Cerebellar nuclear complex (tissue), 1 donor: ENCODE results near the gene SLC6A1.

Experiments
- DNase-seq, 2 experiments: peaks; one replicate each; lab custom pipeline; 2025; lab: John Stamatoyannopoulos, UW

SLC6A1 gene

GRCh38 chr3:10970306-10970960, 22.1 kb upstream of the SLC6A1 start:
- no peak for DNase-seq

- no peak for DNase-seq
Observed at GRCh38 chr3:10972072-10972782, 20.3 kb upstream of the SLC6A1 start.

- no peak for DNase-seq
Observed at GRCh38 chr3:10973046-10973595, 19.4 kb upstream of the SLC6A1 start.

GRCh38 chr3:10974131-10974530, 18.4 kb upstream of the SLC6A1 start:
- no peak for DNase-seq

- DNase-seq, result no peak
Observed at GRCh38 chr3:10974746-10975375, 17.7 kb upstream of the SLC6A1 start.

DNA sequence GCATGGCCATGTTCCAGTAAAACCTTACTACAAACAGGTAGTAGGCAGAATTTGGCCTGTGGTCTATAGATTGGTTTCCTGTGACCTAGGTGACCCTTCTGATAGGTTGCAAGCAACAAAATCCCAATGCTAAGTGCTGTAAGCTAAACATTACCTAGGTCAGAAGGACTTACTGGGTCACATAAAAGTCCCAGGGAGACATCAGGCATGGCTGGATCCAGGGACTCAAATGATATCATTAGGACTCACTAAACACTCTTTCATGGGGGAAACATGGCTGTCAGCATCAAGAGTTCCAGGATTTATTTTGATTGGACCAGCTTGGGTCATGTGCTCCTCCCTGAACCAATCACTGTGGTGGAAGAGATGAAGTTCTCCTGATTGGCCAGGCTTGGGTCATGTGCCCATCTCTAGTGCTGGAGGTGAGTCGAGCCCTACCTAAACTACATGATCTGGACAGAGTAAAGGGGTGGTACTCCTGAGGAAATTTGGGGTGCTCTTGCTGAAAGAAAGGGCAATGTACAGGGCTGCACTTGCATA, 16.8 kb upstream of the SLC6A1 start:
- no peak for DNase-seq

DNA sequence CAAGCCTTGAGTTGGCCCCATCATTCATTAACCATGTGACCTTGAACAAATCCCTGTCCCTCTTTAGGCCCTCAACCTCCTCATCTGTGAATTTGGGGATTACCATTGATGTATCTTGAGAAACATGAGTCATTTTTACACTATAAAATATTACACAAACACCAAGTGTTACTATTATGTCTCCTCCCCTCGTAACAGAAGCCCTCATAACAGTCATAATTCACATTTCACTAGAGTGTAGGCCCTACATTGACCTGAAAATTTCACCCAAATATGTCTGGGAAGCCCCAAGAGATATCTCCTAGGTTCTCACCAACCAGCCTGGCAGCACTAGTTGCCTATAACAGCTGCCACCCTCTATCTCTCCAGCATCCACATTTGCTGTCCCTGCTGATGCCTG, 15.8 kb upstream of the SLC6A1 start:
- no peak for DNase-seq

DNA sequence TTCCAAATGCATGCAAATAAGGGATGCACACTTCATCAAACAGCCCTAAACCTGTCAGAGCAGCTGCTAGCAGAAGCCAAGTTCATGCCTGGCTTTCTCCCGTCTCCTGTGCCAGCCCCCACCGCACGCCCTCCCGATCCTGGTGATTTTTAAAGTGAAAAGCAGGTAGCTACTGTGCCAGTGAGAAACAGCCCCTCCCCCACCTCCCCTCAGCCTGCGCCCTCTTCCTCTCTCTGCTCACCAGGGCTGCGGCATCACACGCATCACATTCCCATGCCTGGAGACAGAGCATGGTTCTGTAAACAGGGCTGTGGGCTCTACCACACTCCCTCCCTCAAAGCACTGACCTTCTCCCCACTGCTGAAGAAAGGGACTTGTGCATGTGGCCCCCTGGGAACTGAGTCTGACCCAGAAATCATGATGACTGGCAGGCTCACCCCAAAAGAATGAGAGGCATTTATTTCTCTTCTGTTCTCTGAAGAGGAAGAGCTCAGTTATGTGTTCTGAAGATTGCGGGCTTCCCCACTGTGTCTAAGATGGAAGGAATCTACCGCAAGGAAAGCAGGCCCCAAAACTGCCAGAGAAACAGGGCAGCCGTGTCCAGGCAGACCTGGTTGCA, 14.5 kb upstream of the SLC6A1 start:
- DNase-seq, result no peak

DNA sequence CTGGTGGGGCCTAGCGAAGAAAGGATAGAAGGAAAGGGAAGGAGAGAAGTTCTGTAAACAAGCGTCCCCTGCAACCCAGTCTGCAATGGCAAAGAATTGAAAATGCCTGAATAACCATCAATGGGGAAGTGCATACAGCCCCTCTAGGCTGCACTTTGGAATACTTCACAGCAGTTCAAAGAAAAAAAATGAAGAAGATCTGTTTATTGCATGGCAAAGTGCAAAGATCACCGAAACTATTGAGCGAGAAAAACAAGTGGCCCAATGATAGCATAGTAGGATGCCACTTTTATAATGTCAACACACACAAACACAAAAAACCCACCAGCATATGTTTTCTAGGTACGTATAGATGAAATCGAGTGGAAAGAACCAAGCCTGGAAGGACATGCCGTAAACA, 13.6 kb upstream of the SLC6A1 start:
- DNase-seq, result no peak

DNA sequence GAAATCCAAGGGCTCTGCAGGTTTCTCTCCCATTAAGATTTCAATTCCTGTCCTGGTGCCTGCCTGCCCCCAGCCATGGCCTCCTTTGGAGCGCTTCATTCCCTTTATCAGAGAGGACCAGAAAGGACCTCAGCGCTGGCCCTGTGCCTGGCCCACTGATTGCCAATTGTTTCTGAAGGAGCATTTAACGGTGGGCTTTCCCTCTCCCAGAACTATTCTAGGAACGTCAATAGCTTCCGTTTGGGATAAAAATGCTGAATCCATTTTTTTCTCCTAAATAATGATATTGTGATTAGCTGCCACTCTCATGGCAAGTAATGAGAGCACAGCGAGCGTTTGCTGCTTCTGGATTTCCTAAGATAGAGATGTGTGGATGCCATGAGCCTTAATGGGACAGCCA, 12.2 kb upstream of the SLC6A1 start:
- DNase-seq, result no peak

GRCh38 chr3:10981031-10981430, 11.5 kb upstream of the SLC6A1 start:
- no peak for DNase-seq

- no peak for DNase-seq
Observed at GRCh38 chr3:10981961-10982360, 10.6 kb upstream of the SLC6A1 start.

- no peak for DNase-seq
Observed at GRCh38 chr3:10982782-10983181, 9.8 kb upstream of the SLC6A1 start.

DNA sequence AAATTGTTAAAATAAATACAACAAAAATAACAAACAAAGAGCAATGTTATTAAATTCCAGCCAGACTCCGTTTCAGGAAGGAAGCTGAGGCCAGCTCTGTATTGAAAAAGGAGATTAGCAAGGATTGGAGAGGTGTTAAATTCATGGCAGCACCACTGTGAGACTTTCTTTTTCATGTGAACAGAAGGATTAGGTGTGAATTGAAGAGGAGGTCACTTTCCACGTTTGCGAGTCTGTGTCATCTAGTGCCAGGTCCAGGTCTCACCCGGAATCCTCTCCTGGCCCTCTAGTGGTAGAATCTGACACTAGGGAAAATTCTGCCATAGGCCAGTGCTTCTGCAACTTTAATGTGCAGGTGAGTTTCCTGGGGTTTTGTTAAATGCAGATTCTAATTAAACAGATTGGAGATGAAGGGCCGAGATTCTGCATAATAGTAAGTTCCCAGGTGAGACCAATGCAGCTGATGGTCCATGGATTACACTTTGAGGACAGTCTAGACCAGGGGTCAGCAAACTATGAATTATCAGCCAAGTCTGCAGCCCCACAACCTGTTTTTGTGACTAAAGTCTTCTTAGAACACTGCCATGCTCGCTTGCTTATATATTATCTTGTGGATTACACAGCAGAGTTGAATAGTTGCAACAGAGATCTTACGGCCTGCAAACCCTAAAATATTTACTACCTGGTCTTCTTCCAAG, 9.2 kb upstream of the SLC6A1 start:
- peak in 1 of 2 experiments; percentile 5 for DNase-seq

- DNase-seq, result no peak
Observed at GRCh38 chr3:10984371-10984896, 8.1 kb upstream of the SLC6A1 start.

DNA sequence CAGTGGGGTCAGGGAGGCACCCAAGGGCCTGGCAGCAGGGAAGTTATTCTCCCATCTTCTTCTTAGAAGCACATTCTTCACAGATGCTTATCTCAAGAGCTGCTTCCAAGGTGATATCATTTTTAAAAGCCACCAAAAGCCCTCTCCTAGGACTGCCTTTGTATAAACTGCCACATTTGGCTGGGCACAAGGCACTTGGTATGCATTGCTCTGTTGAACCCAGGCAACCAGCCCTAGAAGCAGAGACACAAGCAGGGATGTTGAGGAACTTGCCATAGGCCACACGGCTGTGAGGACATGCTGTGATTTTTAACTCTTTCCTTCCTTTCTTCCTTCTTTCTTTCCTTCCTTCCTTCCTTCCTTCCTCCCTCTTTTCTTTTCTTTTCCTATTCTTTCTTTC, 7.4 kb upstream of the SLC6A1 start:
- no peak for DNase-seq

GRCh38 chr3:10986592-10986991, 6.0 kb upstream of the SLC6A1 start:
- DNase-seq, result no peak

DNA sequence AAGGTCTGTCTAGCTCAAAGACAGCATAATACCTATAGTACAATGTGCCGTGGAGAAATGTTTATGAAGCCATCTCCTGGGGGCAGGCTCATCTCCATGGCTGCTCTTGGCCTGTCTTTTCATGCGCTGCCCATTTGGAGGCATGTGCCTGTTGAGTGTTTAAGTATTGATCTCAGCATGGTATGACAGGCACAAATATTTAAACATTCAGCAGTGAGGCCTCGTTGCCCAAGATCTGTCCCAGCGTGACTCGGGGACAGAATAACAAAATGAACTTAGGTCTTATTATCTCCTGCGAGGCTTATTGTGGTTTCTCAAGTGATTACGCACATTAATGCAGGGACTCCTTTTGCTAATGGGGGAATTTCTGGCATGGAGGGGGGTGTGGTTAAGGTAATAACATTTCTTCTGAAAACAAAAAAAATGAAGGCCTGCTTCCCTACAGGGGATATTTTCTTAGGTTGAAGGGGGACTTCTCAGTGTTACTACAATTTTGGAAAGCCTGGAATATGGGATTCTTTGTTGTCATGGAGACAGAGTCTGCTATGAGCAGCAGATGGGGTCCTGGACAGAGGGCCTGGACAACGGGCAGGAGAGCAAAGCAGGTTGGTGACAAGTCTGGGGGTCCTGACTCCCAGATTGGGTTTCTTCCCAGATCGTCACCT, 4.4 kb upstream of the SLC6A1 start:
- no peak for DNase-seq

DNA sequence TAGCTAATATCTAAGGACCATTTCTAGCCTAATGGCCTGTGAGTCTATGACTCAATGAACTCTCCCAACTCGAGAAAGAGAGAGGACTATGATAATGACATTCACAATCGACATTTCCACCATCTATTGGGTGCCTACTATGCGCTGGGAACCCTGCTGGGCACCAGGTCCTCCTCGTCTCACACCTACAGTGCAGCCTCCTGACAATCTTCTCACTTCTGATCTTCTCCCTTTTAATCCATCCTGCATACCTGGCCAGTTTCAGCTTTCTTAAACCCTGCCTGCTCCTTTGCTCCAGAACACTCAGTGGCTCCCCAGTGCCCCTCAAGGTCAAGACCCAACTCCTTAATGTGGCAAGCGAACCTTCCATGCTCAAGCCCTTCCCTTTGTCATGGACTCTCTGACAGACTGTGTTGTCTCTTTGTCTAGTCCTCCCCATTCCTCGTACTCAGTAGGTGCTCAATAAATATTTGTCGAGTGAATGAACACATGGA, 3.5 kb upstream of the SLC6A1 start:
- no peak for DNase-seq

GRCh38 chr3:10992943-10993728, 588 bp downstream of the SLC6A1 start:
- DNase-seq, result no peak
